AG04449 (cell line): Measurements from ENCODE around the gene ARGFX.
"Not testable (repeated sequence)": the region's sequence is repeated elsewhere in the genome, so short reads cannot be mapped to it uniquely, and the experiment has no call there.

ENCODE experiments used
- CTCF ChIA-PET: fragments of 350-600 bp; formaldehyde crosslinking; extraction: SDS; loops from one replicate; lab custom pipeline; 2021; ENCODE audit warnings: antibody characterized with exemption; lab: Yijun Ruan, JAX
- POLR2A ChIA-PET: fragments of 400-600, 350-600 bp; formaldehyde crosslinking; extraction: SDS; loops from one replicate; lab custom pipeline; 2020; ENCODE audit warnings: antibody characterized with exemption, inconsistent platforms; lab: Yijun Ruan, JAX
- DNase-seq: peaks from one replicate; pipeline ENCODE4 v3.0.0-alpha.2; 2010; ENCODE audit warnings: low read depth, low spot score
- H3K4me3 ChIP-seq: 2 replicates; pipeline ENCODE4 v1.5.1; 2011; ENCODE audit warnings: low read depth, mild to moderate bottlenecking, control low read depth, low read length
- TF ChIP-seq, protein P1 (sequence below): IDR thresholded peaks from one replicate; pipeline ENCODE4 v1.5.1; 2011; ENCODE audit warnings: mild to moderate bottlenecking, moderate library complexity, low read length, control low read depth, inconsistent platforms; ENCODE audit not compliant: insufficient read depth; ENCODE audit errors: missing control alignments

The ARGFX gene

GRCh38 chr3:121566773-121567172, 976 bp upstream of the ARGFX start:
- ChIA-PET CTCF (no interaction called here), POLR2A (no interaction called here)
- no peak overlapping the region for H3K4me3 ChIP-seq
- TF ChIP-seq, protein P1, sequence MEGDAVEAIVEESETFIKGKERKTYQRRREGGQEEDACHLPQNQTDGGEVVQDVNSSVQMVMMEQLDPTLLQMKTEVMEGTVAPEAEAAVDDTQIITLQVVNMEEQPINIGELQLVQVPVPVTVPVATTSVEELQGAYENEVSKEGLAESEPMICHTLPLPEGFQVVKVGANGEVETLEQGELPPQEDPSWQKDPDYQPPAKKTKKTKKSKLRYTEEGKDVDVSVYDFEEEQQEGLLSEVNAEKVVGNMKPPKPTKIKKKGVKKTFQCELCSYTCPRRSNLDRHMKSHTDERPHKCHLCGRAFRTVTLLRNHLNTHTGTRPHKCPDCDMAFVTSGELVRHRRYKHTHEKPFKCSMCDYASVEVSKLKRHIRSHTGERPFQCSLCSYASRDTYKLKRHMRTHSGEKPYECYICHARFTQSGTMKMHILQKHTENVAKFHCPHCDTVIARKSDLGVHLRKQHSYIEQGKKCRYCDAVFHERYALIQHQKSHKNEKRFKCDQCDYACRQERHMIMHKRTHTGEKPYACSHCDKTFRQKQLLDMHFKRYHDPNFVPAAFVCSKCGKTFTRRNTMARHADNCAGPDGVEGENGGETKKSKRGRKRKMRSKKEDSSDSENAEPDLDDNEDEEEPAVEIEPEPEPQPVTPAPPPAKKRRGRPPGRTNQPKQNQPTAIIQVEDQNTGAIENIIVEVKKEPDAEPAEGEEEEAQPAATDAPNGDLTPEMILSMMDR: no peak
- no peak for DNase-seq

GRCh38 chr3:121574449-121574848, 6.7 kb downstream of the ARGFX start:
- POLR2A ChIA-PET: no interaction called here
- no peak overlapping the region for H3K4me3 ChIP-seq
- TF ChIP-seq, protein P1: no peak
- no peak for DNase-seq
- CTCF ChIA-PET: interaction anchor here (0.6 kb wide), 2 partner anchors 76 to 92 kb away, joined by 3 read pairs; no protein-coding TSS in a partner anchor

GRCh38 chr3:121581691-121582090, 13.9 kb downstream of the ARGFX start:
- TF ChIP-seq, protein P1: no peak
- H3K4me3 ChIP-seq: no peak overlapping the region
- ChIA-PET CTCF (no interaction called here), POLR2A (no interaction called here)
- DNase-seq: no peak

GRCh38 chr3:121584418-121584817, 16.7 kb downstream of the ARGFX start:
- CTCF ChIA-PET: no interaction called here
- POLR2A ChIA-PET: no interaction called here
- TF ChIP-seq, protein P1: no peak
- DNase-seq: no peak
- no peak overlapping the region for H3K4me3 ChIP-seq

DNA sequence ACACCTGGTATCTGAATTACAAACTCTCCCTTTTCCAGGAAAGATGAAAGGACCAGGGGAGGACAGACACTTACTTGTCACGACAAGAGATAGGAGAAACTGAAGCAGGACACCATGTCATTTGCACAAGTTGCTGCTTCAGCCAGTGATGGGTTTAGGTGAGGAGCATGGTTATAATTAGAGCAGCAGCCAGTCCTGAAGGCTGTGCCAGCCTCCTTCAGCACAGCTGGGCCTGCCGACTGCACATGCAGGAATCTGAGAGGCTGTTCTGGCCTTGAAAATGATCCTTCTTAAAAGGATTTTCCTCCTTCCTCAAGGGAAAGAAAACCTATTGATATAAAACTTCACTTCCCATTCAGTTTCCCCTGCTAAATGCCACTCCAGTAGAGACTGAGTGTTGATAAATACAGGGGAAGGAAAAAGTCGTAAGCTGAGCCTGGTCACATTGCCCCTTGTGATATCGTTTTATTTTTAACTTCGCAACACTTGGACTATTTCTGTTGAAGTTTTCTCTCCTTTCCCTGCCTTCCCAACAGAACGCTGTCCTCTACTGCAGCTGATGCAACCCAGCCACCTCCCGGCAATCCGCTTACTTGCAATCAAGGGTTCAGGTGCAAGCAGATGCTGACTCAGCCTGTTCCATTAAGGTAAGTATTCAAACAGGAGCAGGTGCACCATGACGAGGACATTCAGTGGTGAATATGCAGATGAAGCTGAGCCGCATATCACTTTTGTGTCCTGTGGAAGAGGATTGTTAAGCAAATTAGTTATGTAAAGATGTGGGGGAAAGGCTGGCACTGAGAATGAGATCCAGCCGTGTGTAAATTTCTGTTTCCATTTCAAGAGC, 25.3 kb downstream of the ARGFX start, which contains the start of gene FBXO40:
TSS of gene FBXO40 (plus strand) at position 524 of the 847 bp plus-strand sequence. CDS start 27,197 bp downstream, outside the sequence.
- DNase-seq: no peak
- no peak within 1 kb of the TSS for H3K4me3 ChIP-seq
- POLR2A ChIA-PET: no interaction called here
- CTCF ChIA-PET: no interaction called here
- TF ChIP-seq, protein P1: no peak

- H3K4me3 ChIP-seq, POLR2A ChIA-PET, CTCF ChIA-PET, DNase-seq: not testable (repeated sequence)
Observed at GRCh38 chr3:121593806-121594205, 26.1 kb downstream of the ARGFX start.
